ENCODE results near the gene TSEN54. TPM values are rescaled to one million over a fixed set of nuclear protein-coding genes. Genes with fewer than 3 reads are reported as not detected.

TSEN54 gene
- total RNA-seq, 2 experiments from 2014 or later, result 92.0 to 97.7 TPM

DNA sequence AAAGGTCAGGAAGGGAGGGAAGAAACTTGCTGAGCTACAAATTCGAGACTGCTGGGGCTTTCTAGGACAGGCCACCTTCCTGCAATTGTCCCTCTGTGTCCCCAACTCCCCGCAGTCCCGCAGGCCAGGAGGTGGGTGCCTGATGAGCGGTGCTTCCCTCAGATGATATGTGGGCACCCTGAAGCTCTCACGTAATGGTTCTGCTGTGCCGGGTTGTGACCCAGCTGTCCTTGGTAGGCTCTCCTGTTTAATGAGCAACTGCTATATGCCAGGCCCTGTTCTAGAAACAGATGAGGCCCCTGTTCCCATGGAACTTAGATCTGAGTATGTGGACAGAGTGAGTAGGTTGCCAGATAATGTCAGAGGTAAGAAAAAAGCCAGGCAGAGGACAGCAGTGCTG lies 49.3 kb downstream of the TSEN54 start:
- no peak for ATAC-seq
- Mint-ChIP-seq H3K27me3 (no peaks in the 10 kb centered on the region), H3K27ac (no peak overlapping the region), H3K9me3 (ENCODE audit: low read depth) (no peaks in the 10 kb centered on the region), H3K4me1 (peaks cover under 1% of the 10 kb centered on the region), H3K4me3 (no peak overlapping the region), H3K36me3 (no peaks in the 10 kb centered on the region)
- CTCF ChIA-PET, result interaction anchor here (0.8 to 1.0 kb wide), 2 partner anchors 23 to 67 kb away, joined by 3 read pairs; partner anchors contain the start of gene SMIM5
- DNase-seq, result no peak

- Mint-ChIP-seq H3K9me3 (ENCODE audit: low read depth) (no peaks in the 10 kb centered on the region), H3K36me3 (no peaks in the 10 kb centered on the region), H3K4me3 (no peak overlapping the region), H3K4me1 (peaks cover 7% of the 10 kb centered on the region), H3K27me3 (no peaks in the 10 kb centered on the region), H3K27ac (no peak overlapping the region)
- ATAC-seq (no peak), DNase-seq (no peak)
- CTCF ChIA-PET, result no interaction called here
Measured at GRCh38 chr17:75566416-75566815, 50.1 kb downstream of the TSEN54 start.

GRCh38 chr17:75566834-75567233 lies 50.5 kb downstream of the TSEN54 start:
- Mint-ChIP-seq H3K4me1 (peaks cover 8% of the 10 kb centered on the region), H3K27ac (no peak overlapping the region), H3K4me3 (no peak overlapping the region), H3K9me3 (ENCODE audit: low read depth) (no peaks in the 10 kb centered on the region), H3K27me3 (no peaks in the 10 kb centered on the region), H3K36me3 (no peaks in the 10 kb centered on the region)
- ATAC-seq (no peak), DNase-seq (no peak)
- CTCF ChIA-PET, result no interaction called here

- peaks cover 8% of the 10 kb centered on the region for H3K4me1 Mint-ChIP-seq
- no peaks in the 10 kb centered on the region for H3K9me3 Mint-ChIP-seq (ENCODE audit: low read depth)
- no peaks in the 10 kb centered on the region for H3K36me3 Mint-ChIP-seq
- DNase-seq (no peak), ATAC-seq (no peak)
- H3K27ac Mint-ChIP-seq, result no peak overlapping the region
- CTCF ChIA-PET, result interaction anchor here (1.4 to 2.2 kb wide), 2 partner anchors 64 to 179 kb away, joined by 4 to 5 read pairs; partner anchors contain the start of gene SMIM5
- no peaks in the 10 kb centered on the region for H3K27me3 Mint-ChIP-seq
- H3K4me3 Mint-ChIP-seq, result no peak overlapping the region
Measured at GRCh38 chr17:75568412-75569255, 52.3 kb downstream of the TSEN54 start.

DNA sequence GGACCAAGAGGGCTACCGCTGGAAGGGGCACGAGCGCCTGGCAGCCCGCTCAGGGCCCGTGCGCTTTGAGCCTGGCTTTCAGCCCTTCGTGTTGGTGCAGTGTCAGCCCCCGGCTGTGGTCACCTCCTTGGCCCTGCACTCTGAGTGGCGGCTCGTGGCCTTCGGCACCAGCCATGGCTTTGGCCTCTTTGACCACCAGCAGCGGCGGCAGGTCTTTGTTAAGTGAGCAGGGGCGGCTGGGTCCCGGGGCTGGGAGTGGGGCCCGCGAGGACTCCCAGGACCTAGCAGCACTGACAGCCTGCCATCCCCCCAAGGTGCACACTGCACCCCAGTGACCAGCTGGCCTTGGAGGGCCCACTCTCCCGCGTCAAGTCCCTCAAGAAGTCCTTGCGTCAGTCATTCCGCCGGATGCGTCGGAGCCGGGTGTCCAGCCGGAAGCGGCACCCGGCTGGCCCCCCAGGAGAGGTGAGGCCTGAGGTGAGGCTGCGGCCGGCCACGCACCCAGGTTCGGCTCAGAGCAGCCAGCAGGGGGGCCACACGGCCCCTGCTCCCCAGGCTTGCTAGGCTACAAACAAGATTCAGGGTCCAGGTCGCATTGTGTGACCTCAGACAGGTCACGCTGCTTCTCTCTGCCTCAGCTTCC lies 53.8 kb downstream of the TSEN54 start:
- no peaks in the 10 kb centered on the region for H3K9me3 Mint-ChIP-seq (ENCODE audit: low read depth)
- no peaks in the 10 kb centered on the region for H3K36me3 Mint-ChIP-seq
- ATAC-seq (no peak), DNase-seq (no peak)
- CTCF ChIA-PET, result interaction anchor here (0.7 to 2.2 kb wide), 3 partner anchors 18 to 177 kb away, joined by 3 to 5 read pairs (median 4); no protein-coding TSS in a partner anchor
- no peaks in the 10 kb centered on the region for H3K27me3 Mint-ChIP-seq
- H3K4me1 Mint-ChIP-seq, result peaks cover 8% of the 10 kb centered on the region
- no peak overlapping the region for H3K4me3 Mint-ChIP-seq
- H3K27ac Mint-ChIP-seq, result no peak overlapping the region

GRCh38 chr17:75570772-75571171 lies 54.4 kb downstream of the TSEN54 start:
- Mint-ChIP-seq H3K9me3 (ENCODE audit: low read depth) (no peaks in the 10 kb centered on the region), H3K27ac (peak overlapping the region; percentile 78), H3K36me3 (no peaks in the 10 kb centered on the region), H3K27me3 (no peaks in the 10 kb centered on the region), H3K4me3 (no peak overlapping the region), H3K4me1 (peaks cover 8% of the 10 kb centered on the region)
- DNase-seq (no peak), ATAC-seq (no peak)
- CTCF ChIA-PET, result interaction anchor here (0.8 to 2.2 kb wide), 4 partner anchors 18 to 179 kb away, joined by 3 to 5 read pairs (median 4); partner anchors contain the start of gene SMIM5

DNA sequence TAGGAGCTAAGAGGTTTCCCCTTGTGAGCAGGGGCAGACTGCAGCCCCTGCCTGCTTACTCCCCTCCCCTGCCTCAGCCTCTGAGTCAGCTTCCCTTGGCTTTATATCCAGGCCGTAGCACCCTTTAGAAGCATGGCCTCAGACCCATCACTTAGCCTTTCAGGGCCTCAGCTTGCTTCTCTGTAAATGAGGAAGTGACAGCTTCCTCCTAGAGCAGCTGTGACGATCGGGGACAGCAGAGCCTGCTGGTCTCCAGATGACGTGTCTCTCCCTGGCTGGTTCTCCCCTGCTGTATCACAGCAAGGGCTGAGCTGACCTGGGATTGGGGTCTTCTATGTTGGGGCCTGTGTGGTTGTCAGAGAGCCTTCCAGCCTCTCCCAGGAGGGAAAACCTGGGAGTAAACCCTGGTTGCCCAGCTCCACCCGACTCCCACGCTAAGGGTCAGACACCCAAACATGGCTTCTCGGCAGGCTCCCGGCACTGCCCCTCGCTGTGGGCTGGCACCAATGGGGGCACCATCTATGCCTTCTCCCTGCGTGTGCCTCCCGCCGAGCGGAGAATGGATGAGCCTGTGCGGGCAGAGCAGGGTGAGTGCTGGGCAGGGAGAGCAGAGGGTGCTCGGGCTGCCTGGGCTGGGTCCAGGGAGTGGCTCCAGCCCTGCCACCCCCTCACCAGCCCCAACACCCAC lies 55.0 kb downstream of the TSEN54 start:
- no peak overlapping the region for H3K4me3 Mint-ChIP-seq
- no peaks in the 10 kb centered on the region for H3K36me3 Mint-ChIP-seq
- no peaks in the 10 kb centered on the region for H3K27me3 Mint-ChIP-seq
- CTCF ChIA-PET, result interaction anchor here (0.8 to 1.1 kb wide), 4 partner anchors 10 to 179 kb away, joined by 3 to 4 read pairs (median 3); partner anchors contain the start of gene SMIM5
- H3K9me3 Mint-ChIP-seq (ENCODE audit: low read depth), result no peaks in the 10 kb centered on the region
- H3K27ac Mint-ChIP-seq, result peak overlapping the region; percentile 78
- peak; percentile 75 for DNase-seq
- ATAC-seq, result peak; percentile 87
- peaks cover 8% of the 10 kb centered on the region for H3K4me1 Mint-ChIP-seq

GRCh38 chr17:75571885-75572215 lies 55.5 kb downstream of the TSEN54 start:
- CTCF ChIA-PET, result interaction anchor here (0.9 to 1.1 kb wide), 2 partner anchors 10 to 61 kb away, joined by 3 read pairs; partner anchors contain the start of gene SMIM5
- Mint-ChIP-seq H3K4me3 (no peak overlapping the region), H3K36me3 (no peaks in the 10 kb centered on the region), H3K27ac (no peak overlapping the region), H3K27me3 (no peaks in the 10 kb centered on the region), H3K9me3 (ENCODE audit: low read depth) (no peaks in the 10 kb centered on the region), H3K4me1 (peaks cover 8% of the 10 kb centered on the region)
- ATAC-seq (no peak), DNase-seq (no peak)

GRCh38 chr17:75572713-75573539 lies 56.6 kb downstream of the TSEN54 start:
- no peak overlapping the region for H3K27ac Mint-ChIP-seq
- no peak overlapping the region for H3K4me3 Mint-ChIP-seq
- DNase-seq, result no peak
- CTCF ChIA-PET, result no interaction called here
- peaks cover 8% of the 10 kb centered on the region for H3K4me1 Mint-ChIP-seq
- H3K9me3 Mint-ChIP-seq (ENCODE audit: low read depth), result no peaks in the 10 kb centered on the region
- H3K27me3 Mint-ChIP-seq, result no peaks in the 10 kb centered on the region
- no peaks in the 10 kb centered on the region for H3K36me3 Mint-ChIP-seq
- ATAC-seq, result no peak

DNA sequence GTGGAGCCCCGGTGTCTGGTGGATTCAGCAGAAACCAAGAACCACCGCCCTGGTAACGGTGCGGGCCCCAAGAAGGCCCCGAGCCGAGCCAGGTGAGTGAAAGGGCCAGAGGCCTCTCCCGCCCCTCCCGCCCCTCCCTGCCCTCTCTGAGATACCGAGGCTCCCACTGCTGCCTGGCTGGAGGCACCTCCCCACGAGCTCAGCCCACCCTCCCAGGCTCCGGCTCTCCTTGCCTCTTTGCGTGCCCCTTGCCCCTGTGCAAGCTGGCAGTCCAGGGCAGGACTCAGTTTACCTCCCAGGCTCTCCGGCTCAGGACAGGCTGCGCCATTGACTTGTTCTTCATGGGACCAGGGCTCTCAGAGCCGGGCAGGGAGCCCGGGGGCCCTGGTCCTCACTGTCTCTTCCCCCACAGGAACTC lies 57.2 kb downstream of the TSEN54 start:
- Mint-ChIP-seq H3K9me3 (ENCODE audit: low read depth) (no peaks in the 10 kb centered on the region), H3K27ac (no peak overlapping the region), H3K4me3 (no peak overlapping the region), H3K27me3 (no peaks in the 10 kb centered on the region), H3K4me1 (peaks cover 8% of the 10 kb centered on the region), H3K36me3 (no peaks in the 10 kb centered on the region)
- no peak for DNase-seq
- ATAC-seq, result no peak
- CTCF ChIA-PET, result no interaction called here

DNA sequence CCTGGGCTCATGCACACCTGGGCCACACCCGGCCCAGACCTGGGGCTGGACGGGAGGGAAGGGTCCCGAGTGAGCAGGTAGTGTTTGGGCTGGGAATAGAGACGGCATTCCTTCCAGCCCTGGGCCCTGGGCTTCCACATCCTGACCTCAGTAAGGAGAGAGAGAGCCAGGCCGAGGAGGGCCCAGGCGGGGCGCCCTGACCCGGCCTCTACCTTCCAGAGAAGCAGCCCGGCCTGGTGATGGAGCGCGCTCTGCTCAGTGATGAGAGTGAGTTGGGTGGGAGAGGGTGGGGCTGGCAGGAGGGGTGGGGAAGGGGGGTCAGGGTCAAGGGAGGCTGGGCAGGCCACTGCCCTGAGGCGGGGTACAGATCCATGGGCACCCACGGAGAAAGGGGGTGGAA lies 57.7 kb downstream of the TSEN54 start:
- no peaks in the 10 kb centered on the region for H3K27me3 Mint-ChIP-seq
- DNase-seq, result no peak
- no peaks in the 10 kb centered on the region for H3K9me3 Mint-ChIP-seq (ENCODE audit: low read depth)
- peaks cover 8% of the 10 kb centered on the region for H3K4me1 Mint-ChIP-seq
- H3K27ac Mint-ChIP-seq, result no peak overlapping the region
- ATAC-seq, result no peak
- no peak overlapping the region for H3K4me3 Mint-ChIP-seq
- CTCF ChIA-PET, result no interaction called here
- no peaks in the 10 kb centered on the region for H3K36me3 Mint-ChIP-seq
